Uterus (tissue), 4 donors: ENCODE measurements around the gene WNK3. TPM values are rescaled to one million over a fixed set of nuclear protein-coding genes. Genes with fewer than 3 reads are reported as not detected.

Experiments used
- DNase-seq, 2 donors: peaks; one replicate each; pipeline ENCODE4 v3.0.0-alpha.2; 2019 to 2020
- H3K27ac ChIP-seq, 2 donors: fragments of 200-600 bp; sonication (generic); 1 replicate in 1 of 2; 2 replicates in 1 of 2; pipeline ENCODE4 v1.5.1; 2016 to 2018
- H3K27me3 ChIP-seq, 2 donors: fragments of 200-600 bp; sonication (generic); one replicate each; pipeline ENCODE4 v1.5.1; 2018 to 2019; ENCODE audit warnings: control low read depth in 1 of 2
- H3K36me3 ChIP-seq, 2 donors: fragments of 200-600 bp; sonication (generic); one replicate each; pipeline ENCODE4 v1.5.1; 2019; ENCODE audit warnings: control low read depth in 1 of 2
- H3K4me1 ChIP-seq, 2 donors: fragments of 200-600 bp; sonication (generic); one replicate each; pipeline ENCODE4 v1.5.1; 2018 to 2019; ENCODE audit warnings: control low read depth in 1 of 2
- H3K4me3 ChIP-seq, 2 donors: fragments of 200-600 bp; sonication (generic); 1 replicate in 1 of 2; 2 replicates in 1 of 2; pipeline ENCODE4 v1.5.1; 2018 to 2019; ENCODE audit warnings: mild to moderate bottlenecking in 1 of 2
- H3K9me3 ChIP-seq, 2 donors: fragments of 200-600 bp; sonication (generic); one replicate each; pipeline ENCODE4 v1.5.1; 2019; ENCODE audit warnings: control low read depth in 1 of 2
- CTCF ChIP-seq, 4 experiments: fragments of 200-600 bp in 2 of 4; fragments of 450-650 bp in 2 of 4; sonication (generic) in 2 of 4; IDR thresholded peaks; one replicate each; pipeline ENCODE4 v1.5.1; 2016 to 2019; ENCODE audit warnings: antibody characterized with exemption in 4 of 4, mild to moderate bottlenecking in 2 of 4, moderate library complexity in 1 of 4
- POLR2A ChIP-seq, 2 donors: fragments of 450-650 bp; IDR thresholded peaks; one replicate each; pipeline ENCODE4 v1.6.1; 2016; ENCODE audit warnings: antibody characterized with exemption in 2 of 2, mild to moderate bottlenecking in 1 of 2, moderate library complexity in 1 of 2
- intact Hi-C: fragments of 100-400 bp; cut with DNase I; formaldehyde crosslinking; loops from one replicate; pipeline ENCODE4 v1.15.1; 2023; ENCODE audit warnings: low total_unique reads
- total RNA-seq, 4 donors: library from RNA; depleted of rRNA in 3 of 4; stranded (reverse); fragments of >200 nt in 3 of 4; gene quantifications; one replicate each; pipeline versions ENCODE4 v1.1.0 to v1.2.4, GENCODE V29; 2014 to 2023
- donor health status: DM: yes; HTN: yes; CAD: no.

The WNK3 gene
- total RNA-seq, 4 donors from 2014 or later = 1.5 to 10.9 (median 4.0) TPM

- no peak for DNase-seq
- TF ChIP-seq POLR2A (IDR thresholded peaks at IDR 0.05) (no peak), CTCF (IDR thresholded peaks at IDR 0.05) (no peak)
- Histone ChIP-seq H3K4me1 (no peaks in the 10 kb centered on the region), H3K27ac (no peak overlapping the region), H3K4me3 (no peak overlapping the region), H3K9me3 (no peaks in the 10 kb centered on the region), H3K27me3 (no peaks in the 10 kb centered on the region), H3K36me3 (no peaks in the 10 kb centered on the region)
- intact Hi-C loops = no loop called here
These were observed 127.3 kb downstream of the WNK3 start for GRCh38 chrX:54230435-54231148.

GRCh38 chrX:54223581-54223980, 134.3 kb downstream of the WNK3 start:
- Histone ChIP-seq H3K4me1 (no peaks in the 10 kb centered on the region), H3K9me3 (no peaks in the 10 kb centered on the region), H3K27ac (no peak overlapping the region), H3K36me3 (no peaks in the 10 kb centered on the region), H3K27me3 (no peaks in the 10 kb centered on the region), H3K4me3 (no peak overlapping the region)
- no peak for DNase-seq
- TF ChIP-seq POLR2A (IDR thresholded peaks at IDR 0.05) = no peak
- TF ChIP-seq CTCF (IDR thresholded peaks at IDR 0.05) = no peak
- intact Hi-C loops = no loop called here

- no peak overlapping the region for H3K4me3 ChIP-seq
- TF ChIP-seq POLR2A (IDR thresholded peaks at IDR 0.05) = no peak
- TF ChIP-seq CTCF (IDR thresholded peaks at IDR 0.05) = no peak
- H3K27ac ChIP-seq = no peak overlapping the region
- DNase-seq = no peak
- no peaks in the 10 kb centered on the region for H3K4me1 ChIP-seq
- intact Hi-C loops = no loop called here
- H3K9me3 ChIP-seq = no peaks in the 10 kb centered on the region
- no peaks in the 10 kb centered on the region for H3K36me3 ChIP-seq
- no peaks in the 10 kb centered on the region for H3K27me3 ChIP-seq
These were observed 144.2 kb downstream of the WNK3 start for GRCh38 chrX:54213603-54214002.

DNA sequence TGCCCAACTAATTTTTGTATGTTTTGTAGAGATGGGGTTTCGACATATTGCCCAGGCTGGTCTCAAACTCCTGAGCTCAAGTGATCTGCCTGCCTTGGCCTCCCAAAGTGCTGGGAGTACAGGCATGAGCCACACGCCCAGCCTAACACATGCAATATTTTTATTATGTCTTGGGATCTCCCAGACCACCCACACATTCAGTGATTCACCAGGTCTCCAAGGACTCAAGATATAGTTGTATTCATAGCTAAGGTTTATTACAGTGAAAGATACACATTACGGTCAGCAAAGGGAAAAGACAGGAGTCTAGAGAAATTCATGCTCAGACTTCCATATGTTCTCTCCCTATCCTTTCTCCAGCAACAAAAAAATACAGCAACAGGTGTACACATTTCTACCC, 149.3 kb downstream of the WNK3 start:
- no peaks in the 10 kb centered on the region for H3K27me3 ChIP-seq
- intact Hi-C loops = no loop called here
- H3K4me1 ChIP-seq = no peaks in the 10 kb centered on the region
- no peaks in the 10 kb centered on the region for H3K36me3 ChIP-seq
- H3K9me3 ChIP-seq = no peaks in the 10 kb centered on the region
- no peak overlapping the region for H3K4me3 ChIP-seq
- TF ChIP-seq CTCF (IDR thresholded peaks at IDR 0.05) = no peak
- TF ChIP-seq POLR2A (IDR thresholded peaks at IDR 0.05) = no peak
- DNase-seq = no peak
- H3K27ac ChIP-seq = no peak overlapping the region

DNA sequence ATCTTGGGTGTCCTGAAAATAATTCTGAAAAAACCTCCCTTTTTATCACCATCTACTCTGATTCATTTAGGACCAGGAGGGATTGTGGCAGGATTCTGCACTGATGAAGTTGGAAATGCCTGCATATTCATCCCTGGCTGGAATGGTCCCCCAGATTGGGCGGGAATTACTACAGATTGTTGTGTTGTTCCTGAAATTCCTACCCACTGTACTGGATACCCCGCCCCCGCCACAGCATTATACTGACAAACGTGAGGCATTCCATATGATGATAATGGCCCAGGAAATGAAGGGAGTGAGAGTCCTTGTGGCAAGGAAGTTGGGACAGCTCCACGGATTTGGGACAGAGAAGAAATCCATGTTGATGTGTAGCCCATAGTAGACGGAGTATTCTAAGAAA, 159.6 kb downstream of the WNK3 start:
- Histone ChIP-seq H3K4me1 (no peaks in the 10 kb centered on the region), H3K9me3 (no peaks in the 10 kb centered on the region), H3K36me3 (no peaks in the 10 kb centered on the region), H3K27me3 (peaks cover 0 to 8% of the 10 kb centered on the region in 2 donors), H3K4me3 (no peak overlapping the region), H3K27ac (no peak overlapping the region)
- no peak for DNase-seq
- no peak for TF ChIP-seq CTCF (IDR thresholded peaks at IDR 0.05)
- no peak for TF ChIP-seq POLR2A (IDR thresholded peaks at IDR 0.05)
- intact Hi-C loops = no loop called here
